T47D (cell line): ENCODE measurements around the gene BRD3.
"Not testable (repeated sequence)": the region's sequence is repeated elsewhere in the genome, so short reads cannot be mapped to it uniquely, and the experiment has no call there.

Experiments used
- DNase-seq, 2 experiments: peaks; one replicate each; pipeline versions ENCODE4 v3.0.0 to v3.0.0-alpha.2; 2011 to 2012; ENCODE audit warnings: low read depth in 1 of 2, low spot score in 1 of 2
- JUND ChIP-seq: IDR thresholded peaks from 2 replicates; pipeline ENCODE4 v1.6.1; 2012; ENCODE audit warnings: low read depth
- in situ Hi-C: cut with HindIII; loops from 2 replicates; pipeline ENCODE4 v1.10.0; 2016; ENCODE audit warnings: low sequenced_read_pairs, low pct_unique_long_range_greater_than_20kb

BRD3 gene

DNA sequence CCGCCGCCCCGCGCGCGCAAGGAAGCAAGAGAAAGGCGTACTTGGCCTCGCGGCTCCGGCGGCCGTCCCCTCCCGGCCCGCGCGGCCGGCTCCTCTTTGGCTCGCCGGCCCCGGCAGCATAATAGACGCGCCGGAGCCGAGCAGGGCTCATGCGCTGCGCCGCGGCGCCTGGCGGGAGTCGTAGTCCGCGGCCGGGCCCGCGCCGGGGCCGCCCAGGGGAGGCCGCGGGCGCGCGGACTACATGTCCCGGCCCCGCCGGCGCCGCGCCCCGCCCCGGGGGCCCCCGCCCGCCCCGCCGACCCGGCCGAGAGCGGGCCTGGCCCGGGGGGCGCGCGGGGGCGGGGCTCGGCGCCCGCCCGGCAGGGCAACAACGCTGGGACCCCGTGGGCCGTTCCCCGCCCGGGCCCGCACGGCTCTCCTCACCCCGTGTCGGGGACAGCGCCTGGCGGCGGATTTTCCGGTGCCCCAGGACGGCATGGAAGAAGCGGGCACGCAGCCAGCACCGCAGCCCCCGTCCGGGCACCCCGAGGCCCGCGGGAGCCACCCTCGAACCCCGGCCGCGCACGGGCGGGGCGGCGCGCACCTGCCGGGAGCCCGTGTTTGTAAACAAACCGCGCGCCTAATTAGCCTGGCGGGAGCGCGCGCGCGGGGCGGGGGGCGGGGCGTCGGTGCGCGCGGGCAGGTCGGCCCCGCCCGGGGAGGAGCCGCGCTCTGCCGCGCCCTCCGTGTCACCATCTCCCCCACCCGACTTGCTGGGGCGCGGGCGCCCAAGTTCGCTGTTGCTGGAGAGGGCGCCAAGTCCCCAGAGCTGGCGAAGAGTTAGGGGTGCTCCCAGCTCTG lies at the start of gene BRD3:
BRD3 (minus strand) TSS at position 123 of the 840 bp plus-strand sequence. CDS start 14,549 bp downstream, outside the sequence.
- no peak for TF ChIP-seq JUND
- DNase-seq = peak; percentile 96 to 99
- in situ Hi-C loops = no loop called here

GRCh38 chr9:134112561-134112960 lies 44.7 kb upstream of the BRD3 start:
- TF ChIP-seq JUND = no peak
- in situ Hi-C loops = no loop called here
- DNase-seq = no peak

DNA sequence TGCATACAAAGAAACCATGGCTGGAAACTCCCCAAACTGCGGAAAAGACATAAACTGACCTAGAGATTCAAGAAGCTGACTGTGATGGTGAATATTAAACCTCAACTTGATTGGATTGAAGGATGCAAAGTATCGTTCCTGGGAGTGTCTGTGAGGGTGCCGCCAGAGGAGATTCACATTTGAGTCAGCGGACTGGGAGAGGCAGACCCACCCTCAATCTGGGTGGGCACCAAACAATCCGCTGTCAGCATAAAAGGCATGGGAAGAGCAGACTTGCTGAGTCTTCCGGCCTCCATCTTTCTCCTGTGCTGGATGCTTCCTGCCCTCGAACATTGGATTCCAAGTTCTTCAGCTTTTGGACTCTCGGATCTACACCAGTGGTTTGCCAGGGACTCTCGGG lies 43.2 kb upstream of the BRD3 start:
- no peak for DNase-seq
- in situ Hi-C loops = no loop called here
- TF ChIP-seq JUND = no peak

- in situ Hi-C loops = no loop called here
- TF ChIP-seq JUND = no peak
- DNase-seq = no peak
Observed at GRCh38 chr9:134103391-134103998, 35.7 kb upstream of the BRD3 start.

- DNase-seq = peak in 1 of 2 experiments; percentile 36
- no peak for TF ChIP-seq JUND
- in situ Hi-C loops = no loop called here
Observed at GRCh38 chr9:134101623-134102149, 33.9 kb upstream of the BRD3 start.

DNA sequence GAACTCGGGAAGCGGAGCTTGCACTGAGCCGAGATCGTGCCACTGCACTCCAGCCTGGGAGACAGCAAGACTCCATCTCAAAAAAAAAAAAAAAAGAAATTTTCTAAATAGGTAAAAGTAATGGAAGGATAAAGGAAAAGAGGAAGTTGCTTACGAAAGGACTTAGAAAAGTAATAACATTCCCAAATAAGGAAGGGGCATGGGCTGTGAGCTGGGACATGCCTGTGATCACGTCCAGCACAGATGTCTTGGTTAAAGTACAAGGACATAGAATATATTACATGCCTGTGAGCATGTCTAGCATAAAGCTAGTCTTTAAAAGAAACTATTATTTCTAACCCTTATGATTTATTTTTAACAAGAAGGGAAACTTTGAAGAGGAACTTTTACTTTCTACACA lies 33.3 kb upstream of the BRD3 start:
- in situ Hi-C loops, DNase-seq: not testable (repeated sequence)

DNA sequence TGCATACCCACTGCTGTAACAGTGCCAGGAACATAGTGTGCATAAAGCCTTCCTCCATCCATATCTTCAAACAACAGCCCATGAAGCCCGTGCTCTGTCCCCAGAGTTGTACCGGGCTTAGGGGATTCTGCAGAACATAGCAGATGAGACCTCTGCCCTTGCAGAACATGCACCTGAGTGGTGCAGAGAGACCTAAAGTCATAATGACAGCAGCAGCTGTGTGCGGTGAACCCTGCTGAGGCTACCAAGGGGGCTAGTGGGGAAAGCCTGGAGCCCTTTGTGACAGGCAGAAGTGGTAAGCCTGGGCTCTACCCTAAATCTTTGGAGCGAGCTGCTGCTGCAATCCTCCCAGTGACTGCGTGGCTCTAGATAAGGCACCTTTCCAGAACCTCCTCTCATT lies 32.2 kb upstream of the BRD3 start:
- in situ Hi-C loops = no loop called here
- TF ChIP-seq JUND = no peak
- no peak for DNase-seq

DNA sequence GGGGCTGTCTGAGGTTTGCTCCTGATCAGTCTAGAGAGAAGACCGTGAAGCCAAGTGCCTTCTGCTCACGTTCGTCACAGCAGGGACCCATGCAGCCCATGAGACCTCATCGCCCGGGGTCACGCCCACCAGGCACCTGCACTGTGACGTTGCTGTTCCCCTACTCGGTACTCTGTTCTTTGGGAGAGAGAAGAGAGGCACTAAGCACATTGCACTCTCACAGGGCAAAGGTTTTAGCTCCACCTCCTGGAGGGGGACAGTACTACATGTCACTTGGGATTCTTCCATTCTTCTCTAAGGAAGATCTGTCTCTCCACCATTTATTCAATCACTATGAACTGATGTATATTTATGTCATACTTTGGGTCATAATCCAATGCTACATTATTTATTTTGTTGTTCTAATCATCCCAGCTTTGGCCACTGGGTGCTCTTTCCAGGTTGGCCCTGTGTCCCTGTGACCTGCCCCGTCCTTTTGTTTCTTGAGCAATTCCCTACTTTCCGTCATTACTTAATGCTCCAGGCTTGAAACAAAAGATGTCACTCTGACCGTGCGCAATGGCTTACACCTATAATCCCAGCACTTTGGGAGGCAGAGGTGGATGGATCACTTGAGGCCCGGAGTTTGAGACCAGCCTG lies 31.4 kb upstream of the BRD3 start:
- DNase-seq = peak; percentile 83 to 86
- in situ Hi-C loops = no loop called here

GRCh38 chr9:134089972-134090371 lies 22.1 kb upstream of the BRD3 start:
- in situ Hi-C loops = no loop called here
- DNase-seq = peak in 1 of 2 experiments; percentile 72
- no peak for TF ChIP-seq JUND

More for the DNA sequence above, 31.4 kb upstream of the BRD3 start:
- TF ChIP-seq JUND = no peak

DNA sequence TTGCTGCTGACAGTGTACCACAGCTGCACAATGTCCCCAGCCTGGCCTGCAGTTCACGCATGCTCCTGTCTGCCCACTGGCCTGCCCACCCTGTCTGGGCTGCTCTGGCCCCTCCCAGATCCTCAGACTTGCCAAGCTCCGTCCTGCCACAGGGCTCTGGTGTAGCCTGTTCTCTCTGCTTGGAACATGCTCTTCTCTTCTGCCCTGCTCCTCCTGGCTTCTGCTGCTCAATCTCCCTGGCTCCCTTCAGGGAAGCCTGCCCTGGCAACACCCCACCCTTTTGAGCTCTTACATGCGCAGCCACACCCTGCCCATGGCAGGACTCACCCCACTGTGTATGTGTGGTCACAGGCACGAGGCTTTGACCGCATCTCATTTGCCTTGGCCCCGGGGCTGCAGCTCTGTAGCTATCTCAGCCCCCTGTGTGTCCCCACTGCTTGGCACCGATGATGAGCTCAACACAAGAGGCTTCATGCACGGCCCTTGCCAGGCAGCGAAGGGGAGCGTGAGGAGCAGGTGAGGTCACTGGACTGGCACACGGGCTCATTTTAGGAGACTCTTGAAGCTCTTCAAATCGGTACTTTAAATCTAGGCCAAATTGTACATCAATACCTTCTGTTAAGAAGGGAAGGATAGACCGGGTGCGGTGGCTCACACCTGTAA lies 20.4 kb upstream of the BRD3 start:
- in situ Hi-C loops = no loop called here
- no peak for DNase-seq
- TF ChIP-seq JUND = no peak

DNA sequence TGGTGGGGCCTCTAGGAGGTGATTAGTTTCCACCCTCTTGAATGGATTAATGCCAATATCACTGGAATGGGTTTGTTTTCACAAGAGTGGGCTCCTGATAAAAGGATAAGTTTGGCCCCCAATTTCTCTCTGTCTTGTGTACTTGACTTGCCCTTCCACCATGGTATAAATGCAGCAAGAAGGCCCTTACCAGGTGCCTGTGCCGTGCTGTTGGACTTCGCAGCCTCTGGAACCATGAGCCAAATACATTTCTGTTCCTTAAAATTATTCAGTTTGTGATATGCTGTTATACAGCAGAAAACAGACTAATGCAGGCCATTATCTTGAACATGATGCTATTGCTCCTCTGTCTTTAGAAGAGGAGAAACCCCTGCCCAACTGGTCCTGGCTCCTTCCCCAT lies 17.8 kb upstream of the BRD3 start:
- in situ Hi-C loops = no loop called here
- no peak for TF ChIP-seq JUND
- DNase-seq = no peak

GRCh38 chr9:134083451-134083850 lies 15.6 kb upstream of the BRD3 start:
- no peak for TF ChIP-seq JUND
- in situ Hi-C loops = no loop called here
- no peak for DNase-seq
